Measurements from ENCODE around the gene FNIP2. TPM values are rescaled to one million over a fixed set of nuclear protein-coding genes. Genes with fewer than 3 reads are reported as not detected.

FNIP2 gene
- total RNA-seq, 1 experiment from 2014 or later = 16.1 TPM

- Histone ChIP-seq H3K4me1 (ENCODE audit: insufficient read depth, low read length, poor library complexity, severe bottlenecking) (no peaks in the 10 kb centered on the region), H3K27me3 (replicated peaks; ENCODE audit: insufficient read depth, low read depth, low read length, poor library complexity) (no peaks in the 10 kb centered on the region), H3K9me3 (ENCODE audit: low read depth, low read length, poor library complexity, severe bottlenecking) (no peaks in the 10 kb centered on the region), H3K4me3 (ENCODE audit: low read depth, low read length, poor library complexity, severe bottlenecking) (no peak overlapping the region), H3K27ac (ENCODE audit: low read depth, low read length, poor library complexity, severe bottlenecking) (no peak overlapping the region), H3K36me3 (ENCODE audit: insufficient read depth, low read length, poor library complexity, severe bottlenecking) (no peaks in the 10 kb centered on the region)
- BruUV-seq (replicated peaks) = no TSS peak
- TF ChIP-seq CTCF (conservative IDR thresholded peaks at IDR 0.05; ENCODE audit: low read depth, low read length) = no peak
- TF ChIP-seq EZH2 (IDR thresholded peaks at IDR 0.05; ENCODE audit: borderline replicate concordance, low read depth, low read length, poor library complexity, severe bottlenecking) = no peak
- CTCF ChIA-PET = no interaction called here
- POLR2A ChIA-PET (ENCODE audit: low non-redundant PET) = no interaction called here
- intact Hi-C loops (cut with micrococcal nuclease; ENCODE audit: unreplicated experiment) = no loop called here
- no peak for DNase-seq (ENCODE audit: low spot score)
Observed at GRCh38 chr4:158840131-158840530, 71.3 kb downstream of the FNIP2 start.

GRCh38 chr4:158841540-158841939 is 72.7 kb downstream of the FNIP2 start:
- H3K4me1 ChIP-seq (ENCODE audit: insufficient read depth, low read length, poor library complexity, severe bottlenecking) = no peaks in the 10 kb centered on the region
- no peaks in the 10 kb centered on the region for H3K9me3 ChIP-seq (ENCODE audit: low read depth, low read length, poor library complexity, severe bottlenecking)
- no peaks in the 10 kb centered on the region for H3K27me3 ChIP-seq (replicated peaks; ENCODE audit: insufficient read depth, low read depth, low read length, poor library complexity)
- H3K27ac ChIP-seq (ENCODE audit: low read depth, low read length, poor library complexity, severe bottlenecking) = no peak overlapping the region
- DNase-seq (ENCODE audit: low spot score) = no peak
- no peaks in the 10 kb centered on the region for H3K36me3 ChIP-seq (ENCODE audit: insufficient read depth, low read length, poor library complexity, severe bottlenecking)
- TF ChIP-seq CTCF (conservative IDR thresholded peaks at IDR 0.05; ENCODE audit: low read depth, low read length) (no peak), EZH2 (IDR thresholded peaks at IDR 0.05; ENCODE audit: borderline replicate concordance, low read depth, low read length, poor library complexity, severe bottlenecking) (no peak)
- ChIA-PET CTCF (no interaction called here), POLR2A (ENCODE audit: low non-redundant PET) (no interaction called here)
- no peak overlapping the region for H3K4me3 ChIP-seq (ENCODE audit: low read depth, low read length, poor library complexity, severe bottlenecking)
- BruUV-seq (replicated peaks) = no TSS peak
- intact Hi-C loops (cut with micrococcal nuclease; ENCODE audit: unreplicated experiment) = no loop called here

GRCh38 chr4:158845311-158846041 is 76.7 kb downstream of the FNIP2 start:
- TF ChIP-seq CTCF (conservative IDR thresholded peaks at IDR 0.05; ENCODE audit: low read depth, low read length) (no peak), EZH2 (IDR thresholded peaks at IDR 0.05; ENCODE audit: borderline replicate concordance, low read depth, low read length, poor library complexity, severe bottlenecking) (no peak)
- POLR2A ChIA-PET (ENCODE audit: low non-redundant PET) = no interaction called here
- no peaks in the 10 kb centered on the region for H3K27me3 ChIP-seq (replicated peaks; ENCODE audit: insufficient read depth, low read depth, low read length, poor library complexity)
- intact Hi-C loops (cut with micrococcal nuclease; ENCODE audit: unreplicated experiment) = no loop called here
- H3K4me1 ChIP-seq (ENCODE audit: insufficient read depth, low read length, poor library complexity, severe bottlenecking) = no peaks in the 10 kb centered on the region
- no peak overlapping the region for H3K27ac ChIP-seq (ENCODE audit: low read depth, low read length, poor library complexity, severe bottlenecking)
- no peak overlapping the region for H3K4me3 ChIP-seq (ENCODE audit: low read depth, low read length, poor library complexity, severe bottlenecking)
- no peaks in the 10 kb centered on the region for H3K36me3 ChIP-seq (ENCODE audit: insufficient read depth, low read length, poor library complexity, severe bottlenecking)
- no peak for DNase-seq (ENCODE audit: low spot score)
- BruUV-seq (replicated peaks) = no TSS peak
- CTCF ChIA-PET = no interaction called here
- H3K9me3 ChIP-seq (ENCODE audit: low read depth, low read length, poor library complexity, severe bottlenecking) = no peaks in the 10 kb centered on the region

Data from A673 (cell line).